GM23248 (cell line): ENCODE measurements around the gene DZIP1.

ENCODE experiments used
- EZH2 ChIP-seq: fragments of 200-600 bp; sonication (generic); IDR thresholded peaks from 2 replicates; pipeline ENCODE4 v1.6.1; 2018; ENCODE audit warnings: antibody characterized with exemption, mild to moderate bottlenecking; ENCODE audit not compliant: insufficient read depth, poor library complexity, severe bottlenecking
- EZH2phosphoT487 ChIP-seq: fragments of 200-600 bp; sonication (generic); IDR thresholded peaks from 2 replicates; pipeline ENCODE4 v1.6.1; 2018; ENCODE audit warnings: antibody characterized with exemption, moderate library complexity, mild to moderate bottlenecking, low read depth; ENCODE audit not compliant: insufficient read depth

DNA sequence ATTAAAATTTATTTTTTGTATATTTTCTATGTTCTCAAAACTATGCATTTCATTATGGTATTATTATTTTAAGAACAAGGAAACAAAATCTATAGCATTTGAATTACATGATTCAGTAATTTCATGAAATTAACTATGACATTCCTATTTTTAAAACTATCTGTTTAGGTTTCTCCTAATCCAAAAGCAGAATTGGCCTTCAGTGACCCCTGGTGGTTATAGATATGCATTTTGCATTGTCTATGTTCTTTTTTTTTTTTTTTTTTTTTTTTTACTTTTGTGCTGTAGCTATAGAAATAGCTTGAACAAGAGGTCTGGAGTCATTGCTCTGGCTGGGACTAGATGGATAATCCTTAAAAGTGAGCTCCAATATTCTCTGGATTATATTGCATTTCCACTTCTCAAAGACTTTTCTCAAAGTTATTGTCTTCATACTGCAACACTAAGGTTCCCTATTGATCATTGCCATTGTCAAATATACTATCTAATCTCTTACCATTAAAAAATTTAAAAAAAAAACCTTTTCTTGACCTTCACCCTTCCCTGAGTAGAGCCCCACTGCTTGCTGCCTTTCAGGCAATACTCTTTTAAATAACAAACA is 16.6 kb upstream of the DZIP1 start:
- no peak for TF ChIP-seq EZH2phosphoT487
- no peak for TF ChIP-seq EZH2
